ENCODE measurements around the gene UBAC2.

DNA sequence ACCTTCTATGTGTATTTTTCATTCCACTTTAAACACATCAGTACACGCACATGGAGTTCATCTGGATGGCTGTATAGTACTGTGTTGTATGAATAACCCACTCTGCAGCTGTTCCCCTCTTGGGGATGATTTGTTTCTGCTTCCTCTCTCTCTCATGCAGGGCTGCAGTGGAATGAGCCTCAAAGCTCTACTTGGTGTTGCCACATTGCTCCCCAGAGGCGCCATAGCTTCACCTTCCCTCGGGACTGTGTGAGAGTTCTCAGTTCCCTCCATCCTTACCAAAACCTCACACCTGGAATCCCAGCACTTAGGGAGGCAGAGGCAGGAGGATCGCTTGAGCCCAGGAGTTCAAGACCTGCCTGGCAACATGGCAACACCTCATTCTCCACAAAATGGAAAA, 134.9 kb downstream of the UBAC2 start:
- TF ChIP-seq, protein P1, sequence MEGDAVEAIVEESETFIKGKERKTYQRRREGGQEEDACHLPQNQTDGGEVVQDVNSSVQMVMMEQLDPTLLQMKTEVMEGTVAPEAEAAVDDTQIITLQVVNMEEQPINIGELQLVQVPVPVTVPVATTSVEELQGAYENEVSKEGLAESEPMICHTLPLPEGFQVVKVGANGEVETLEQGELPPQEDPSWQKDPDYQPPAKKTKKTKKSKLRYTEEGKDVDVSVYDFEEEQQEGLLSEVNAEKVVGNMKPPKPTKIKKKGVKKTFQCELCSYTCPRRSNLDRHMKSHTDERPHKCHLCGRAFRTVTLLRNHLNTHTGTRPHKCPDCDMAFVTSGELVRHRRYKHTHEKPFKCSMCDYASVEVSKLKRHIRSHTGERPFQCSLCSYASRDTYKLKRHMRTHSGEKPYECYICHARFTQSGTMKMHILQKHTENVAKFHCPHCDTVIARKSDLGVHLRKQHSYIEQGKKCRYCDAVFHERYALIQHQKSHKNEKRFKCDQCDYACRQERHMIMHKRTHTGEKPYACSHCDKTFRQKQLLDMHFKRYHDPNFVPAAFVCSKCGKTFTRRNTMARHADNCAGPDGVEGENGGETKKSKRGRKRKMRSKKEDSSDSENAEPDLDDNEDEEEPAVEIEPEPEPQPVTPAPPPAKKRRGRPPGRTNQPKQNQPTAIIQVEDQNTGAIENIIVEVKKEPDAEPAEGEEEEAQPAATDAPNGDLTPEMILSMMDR (IDR thresholded peaks at IDR 0.05): no peak
- no peak for TF ChIP-seq EZH2 (IDR thresholded peaks at IDR 0.05)

Measured in neural progenitor cell (in vitro differentiated cells).